ENCODE results near the gene MTCL1. TPM values are rescaled to one million over a fixed set of nuclear protein-coding genes. Genes with fewer than 3 reads are reported as not detected.

Gene MTCL1
- total and polyA plus RNA-seq, 2 of the 8 experiments (the other 6 are each of a cell fraction or from before 2014, with no cell fraction given): 16.6 to 60.8 TPM

DNA sequence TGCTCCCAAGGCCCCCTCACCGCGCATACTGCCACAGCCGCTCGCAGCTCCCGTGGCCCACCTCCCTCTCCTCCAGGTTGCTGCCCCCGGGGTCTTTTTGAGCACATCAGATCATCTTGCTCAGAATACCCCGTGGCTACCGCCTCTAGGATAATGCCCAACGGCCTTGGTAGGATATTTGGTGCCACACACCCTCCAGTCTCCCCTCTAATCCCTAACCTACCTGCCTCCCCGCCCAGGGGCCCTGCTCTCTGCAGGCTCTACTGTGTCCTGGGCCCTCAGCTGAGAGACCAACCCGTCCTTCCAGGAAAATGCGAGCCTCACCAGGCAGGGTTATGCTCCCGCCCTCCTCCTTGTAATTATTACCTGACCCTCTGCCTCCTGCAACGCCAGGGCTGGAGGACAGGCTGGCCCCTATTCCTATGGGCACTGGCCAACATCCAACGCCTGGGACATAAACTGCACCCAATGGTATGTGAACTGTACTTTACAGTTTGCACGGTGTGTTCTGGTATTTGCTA, 1.5 kb upstream of the MTCL1 start:
- Histone ChIP-seq H3K4ac (replicated peaks; ENCODE audit: insufficient read length, low read depth, low read length) (peak overlapping the region; percentile 94), H3K4me3 (ENCODE audit: extremely low read depth in 1 of 4, insufficient read depth in 2 of 4, low read depth in 3 of 4, low read length in 4 of 4) (peak overlapping the region in 1 of 4 experiments; percentile 72; a peak in 4 of 8 replicates), H2AK5ac (ENCODE audit: low read depth, low read length) (no peak overlapping the region), H3K9me3 (ENCODE audit: insufficient read depth in 2 of 2, low read depth in 1 of 2, low read length in 1 of 2) (no peaks in the 10 kb centered on the region), H2BK15ac (ENCODE audit: low read length) (0 out of 2 replicates have a peak overlapping the region, but pooled peaks have one; percentile 31), H3K79me2 (ENCODE audit: control insufficient read depth in 1 of 2, insufficient read depth in 2 of 2, low read length in 2 of 2) (peaks cover 0 to 15% of the 10 kb centered on the region in 2 experiments; a peak in 2 of 4 replicates), H3K14ac (ENCODE audit: insufficient read length) (peak overlapping the region; percentile 22), H3K79me1 (ENCODE audit: low read depth, low read length) (peaks cover 2% of the 10 kb centered on the region; the same call in 1 of the 2 replicates), H3K27me3 (replicated peaks in 1 of 4; ENCODE audit: control insufficient read depth in 3 of 4, extremely low read depth in 1 of 4, insufficient read depth in 3 of 4, low read length in 3 of 4) (peaks cover 0 to 7% (median 5%) of the 10 kb centered on the region in 4 experiments; a peak in 5 of 7 replicates), H2AFZ (ENCODE audit: low read length) (no peak overlapping the region; the same call in 1 of the 2 replicates), H3K4me2 (ENCODE audit: insufficient read depth in 1 of 2, low read depth in 2 of 2, low read length in 2 of 2) (peak overlapping the region; percentile 81 to 94; a peak in 3 of 4 replicates), H3K9ac (replicated peaks in 1 of 4; ENCODE audit: extremely low read depth in 1 of 4, low read depth in 3 of 4, low read length in 3 of 4) (peak overlapping the region in 1 of 4 experiments; percentile 29; a peak in 1 of 7 replicates), H4K91ac (replicated peaks; ENCODE audit: insufficient read length, low read length) (peak overlapping the region; percentile 5), H3K18ac (ENCODE audit: extremely low read depth, low read length) (no peak overlapping the region; the same call in 1 of the 2 replicates), H2BK12ac (ENCODE audit: low read depth, low read length) (peak overlapping the region; percentile 80; the same call in 1 of the 2 replicates), H3K4me1 (replicated peaks in 1 of 4; ENCODE audit: control insufficient read depth in 3 of 4, insufficient read depth in 4 of 4, low read length in 3 of 4) (peaks cover 13 to 22% (median 15%) of the 10 kb centered on the region in 4 experiments), H3K27ac (ENCODE audit: low read depth, low read length) (no peak overlapping the region), H3K56ac (replicated peaks; ENCODE audit: insufficient read length, low read depth, low read length) (no peak overlapping the region), H2BK120ac (replicated peaks; ENCODE audit: low read depth, low read length) (peak overlapping the region; percentile 28), H3K23ac (ENCODE audit: insufficient read length) (no peak overlapping the region), H4K20me1 (replicated peaks in 1 of 2; ENCODE audit: control insufficient read depth in 1 of 2, insufficient read depth in 2 of 2, low read length in 2 of 2) (no peaks in the 10 kb centered on the region), H2BK20ac (ENCODE audit: low read length) (peak overlapping the region; percentile 61; the same call in 1 of the 2 replicates), H3K36me3 (ENCODE audit: control insufficient read depth in 2 of 4, insufficient read depth in 4 of 4, low read length in 3 of 4) (no peaks in the 10 kb centered on the region), H2BK5ac (ENCODE audit: low read depth, low read length) (peak overlapping the region; percentile 8; the same call in 1 of the 2 replicates), H3K23me2 (ENCODE audit: low read depth, low read length) (peaks cover 9% of the 10 kb centered on the region), H4K8ac (ENCODE audit: extremely low read depth, insufficient read depth, low read length) (peak overlapping the region; percentile 28), H4K5ac (ENCODE audit: insufficient read length, low read depth, low read length) (peak overlapping the region; percentile 13)
- DNase-seq (ENCODE audit: low read depth in 1 of 2, low spot score in 2 of 2): no peak
- no peak for FAIRE-seq
- POLR2A ChIA-PET (ENCODE audit: partially characterized antibody): interaction anchor here (0.8 kb wide), 1 partner anchor 80 kb away, joined by 3 read pairs; no protein-coding TSS in a partner anchor
- WGBS, 2 experiments (ENCODE audit: extremely low coverage in 1 of 2, insufficient coverage in 1 of 2, insufficient read length in 1 of 2, insufficient replicate concordance in 2 of 2, low coverage in 1 of 2, low lambda C conversion rate in 2 of 2, missing lambda C conversion rate in 1 of 2): 73% methylated on average over 16 of the region's 16 CpGs; no CpG with 5 or more reads in 1 of the 2 experiments
- TF ChIP-seq SP2 (IDR thresholded peaks at IDR 0.05; ENCODE audit: low read length) (no peak), SUZ12 (IDR thresholded peaks at IDR 0.05; ENCODE audit: low read length) (peak; percentile 26; the same call in 1 of the 2 replicates)
- CTCF ChIA-PET (ENCODE audit: partially characterized antibody): interaction anchor here (1.2 to 1.8 kb wide), 6 partner anchors 31 to 284 kb away, joined by 4 to 7 read pairs (median 4); no protein-coding TSS in a partner anchor
